Esophagus muscularis mucosa (tissue), 4 donors: ENCODE data around the gene TRPC3. TPM values are rescaled to one million over a fixed set of nuclear protein-coding genes. Genes with fewer than 3 reads are reported as not detected.

ENCODE experiments used
- DNase-seq: peaks from one replicate; pipeline ENCODE4 v3.0.0-alpha.2; 2017; ENCODE audit errors: extremely low spot score
- H3K27ac ChIP-seq, 4 donors: fragments of 200-600 bp; sonication (generic); replicated peaks in 1 of 4; 1 replicate in 3 of 4; 2 replicates in 1 of 4; pipeline ENCODE4 v1.5.1; 2016 to 2019; ENCODE audit warnings: mild to moderate bottlenecking in 1 of 4
- H3K27me3 ChIP-seq, 4 donors: fragments of 200-600 bp; sonication (generic); one replicate each; pipeline versions ENCODE4 v1.5.1 to v1.6.0; 2016 to 2019
- H3K36me3 ChIP-seq, 4 donors: fragments of 200-600 bp; sonication (generic); one replicate each; pipeline ENCODE4 v1.5.1; 2016 to 2019
- H3K4me1 ChIP-seq, 4 donors: fragments of 200-600 bp; sonication (generic); one replicate each; pipeline ENCODE4 v1.5.1; 2016 to 2019
- H3K4me3 ChIP-seq, 4 donors: fragments of 200-600 bp; sonication (generic); 1 replicate in 2 of 4; 2 replicates in 2 of 4; pipeline ENCODE4 v1.5.1; 2016 to 2019; ENCODE audit warnings: mild to moderate bottlenecking in 4 of 4, moderate library complexity in 1 of 4
- H3K9me3 ChIP-seq, 4 donors: fragments of 200-600 bp; sonication (generic); 1 replicate in 3 of 4; 2 replicates in 1 of 4; pipeline ENCODE4 v1.5.1; 2016 to 2019
- EP300 ChIP-seq: sonication (generic); formaldehyde crosslinking; IDR thresholded peaks from one replicate; pipeline ENCODE4 v1.6.1; 2017; ENCODE audit warnings: antibody characterized with exemption
- POLR2A ChIP-seq: fragments of 450-650 bp; IDR thresholded peaks from one replicate; pipeline ENCODE4 v1.6.1; 2017; ENCODE audit warnings: antibody characterized with exemption, moderate library complexity, mild to moderate bottlenecking, low read depth
- POLR2AphosphoS5 ChIP-seq, 2 donors: sonication (generic); formaldehyde crosslinking; IDR thresholded peaks; one replicate each; pipeline ENCODE4 v1.6.1; 2017; ENCODE audit warnings: antibody characterized with exemption in 2 of 2
- WGBS: methylation state at CpG from one replicate; pipeline ENCODE4 v1.1.5; 2018; 5-methylcytosine and 5-hydroxymethylcytosine counted together
- intact Hi-C: fragments of 100-400 bp; cut with DNase I; formaldehyde crosslinking; loops from one replicate; pipeline ENCODE4 v1.15.1; 2023
- total RNA-seq, 4 donors: library from RNA; depleted of rRNA; stranded (reverse); fragments of >200 nt; gene quantifications; one replicate each; pipeline versions ENCODE4 v1.1.0 to v1.2.1, GENCODE V29; 2016
- TF ChIP-seq, protein P1 (sequence below), 3 experiments: fragments of 200-600 bp in 2 of 3; fragments of 450-650 bp in 1 of 3; sonication (generic) in 2 of 3; IDR thresholded peaks; one replicate each; pipeline ENCODE4 v1.5.1; 2017 to 2019; ENCODE audit warnings: antibody characterized with exemption in 3 of 3, mild to moderate bottlenecking in 2 of 3, moderate library complexity in 1 of 3

TRPC3 gene
- total RNA-seq, 4 donors from 2014 or later = 0.42 to 0.71 (median 0.62) TPM

DNA sequence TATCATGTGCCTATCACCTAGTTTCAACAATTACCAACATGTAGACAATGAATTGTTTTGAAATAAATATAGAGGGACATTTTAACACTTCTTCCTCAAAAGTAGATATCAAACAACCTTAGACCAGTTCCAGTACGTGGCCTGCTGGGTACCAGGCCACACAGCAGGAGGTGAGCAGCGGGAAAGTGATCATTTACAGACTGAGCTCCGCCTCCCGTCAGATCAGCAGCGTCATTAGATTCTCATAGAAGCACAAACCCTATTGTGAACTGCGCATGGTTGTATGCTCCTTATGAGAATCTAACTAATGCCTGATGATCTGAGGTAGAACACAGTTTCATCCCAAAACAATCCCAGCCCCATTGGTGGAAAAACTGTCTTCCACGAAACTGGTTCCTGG, 88.1 kb downstream of the TRPC3 start:
- Histone ChIP-seq H3K9me3 (no peaks in the 10 kb centered on the region), H3K36me3 (peaks cover 20 to 53% (median 36%) of the 10 kb centered on the region in 4 donors), H3K27me3 (no peaks in the 10 kb centered on the region), H3K27ac (no peak overlapping the region), H3K4me3 (no peak overlapping the region), H3K4me1 (peaks cover 0 to 1% (median under 1%) of the 10 kb centered on the region in 4 donors)
- intact Hi-C loops = no loop called here
- no peak for DNase-seq
- WGBS = 82% methylated on average over 7 of the region's 7 CpGs
- TF ChIP-seq, protein P1, sequence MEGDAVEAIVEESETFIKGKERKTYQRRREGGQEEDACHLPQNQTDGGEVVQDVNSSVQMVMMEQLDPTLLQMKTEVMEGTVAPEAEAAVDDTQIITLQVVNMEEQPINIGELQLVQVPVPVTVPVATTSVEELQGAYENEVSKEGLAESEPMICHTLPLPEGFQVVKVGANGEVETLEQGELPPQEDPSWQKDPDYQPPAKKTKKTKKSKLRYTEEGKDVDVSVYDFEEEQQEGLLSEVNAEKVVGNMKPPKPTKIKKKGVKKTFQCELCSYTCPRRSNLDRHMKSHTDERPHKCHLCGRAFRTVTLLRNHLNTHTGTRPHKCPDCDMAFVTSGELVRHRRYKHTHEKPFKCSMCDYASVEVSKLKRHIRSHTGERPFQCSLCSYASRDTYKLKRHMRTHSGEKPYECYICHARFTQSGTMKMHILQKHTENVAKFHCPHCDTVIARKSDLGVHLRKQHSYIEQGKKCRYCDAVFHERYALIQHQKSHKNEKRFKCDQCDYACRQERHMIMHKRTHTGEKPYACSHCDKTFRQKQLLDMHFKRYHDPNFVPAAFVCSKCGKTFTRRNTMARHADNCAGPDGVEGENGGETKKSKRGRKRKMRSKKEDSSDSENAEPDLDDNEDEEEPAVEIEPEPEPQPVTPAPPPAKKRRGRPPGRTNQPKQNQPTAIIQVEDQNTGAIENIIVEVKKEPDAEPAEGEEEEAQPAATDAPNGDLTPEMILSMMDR (IDR thresholded peaks at IDR 0.05) = no peak
- no peak for TF ChIP-seq POLR2A
- TF ChIP-seq POLR2AphosphoS5 (IDR thresholded peaks at IDR 0.05) = no peak
- TF ChIP-seq EP300 = no peak

- no peaks in the 10 kb centered on the region for H3K9me3 ChIP-seq
- intact Hi-C loops = no loop called here
- H3K4me3 ChIP-seq = no peak overlapping the region
- no peak for DNase-seq
- H3K4me1 ChIP-seq = no peaks in the 10 kb centered on the region
- WGBS = 97% methylated on average over 2 of the region's 2 CpGs
- no peak overlapping the region for H3K27ac ChIP-seq
- no peak for TF ChIP-seq POLR2A
- no peak for TF ChIP-seq POLR2AphosphoS5 (IDR thresholded peaks at IDR 0.05)
- TF ChIP-seq EP300 = no peak
- TF ChIP-seq, protein P1 (IDR thresholded peaks at IDR 0.05) = no peak
- peaks cover 13 to 69% (median 44%) of the 10 kb centered on the region in 4 donors for H3K36me3 ChIP-seq
- H3K27me3 ChIP-seq = no peaks in the 10 kb centered on the region
Measured at GRCh38 chr4:121861426-121861825, 90.4 kb downstream of the TRPC3 start.

GRCh38 chr4:121860121-121860520, 91.7 kb downstream of the TRPC3 start:
- H3K4me1 ChIP-seq = no peaks in the 10 kb centered on the region
- TF ChIP-seq POLR2AphosphoS5 (IDR thresholded peaks at IDR 0.05) = no peak
- no peak overlapping the region for H3K27ac ChIP-seq
- H3K36me3 ChIP-seq = peaks cover 13 to 71% (median 45%) of the 10 kb centered on the region in 4 donors
- H3K4me3 ChIP-seq = no peak overlapping the region
- H3K9me3 ChIP-seq = no peaks in the 10 kb centered on the region
- no peaks in the 10 kb centered on the region for H3K27me3 ChIP-seq
- intact Hi-C loops = no loop called here
- DNase-seq = no peak

DNA sequence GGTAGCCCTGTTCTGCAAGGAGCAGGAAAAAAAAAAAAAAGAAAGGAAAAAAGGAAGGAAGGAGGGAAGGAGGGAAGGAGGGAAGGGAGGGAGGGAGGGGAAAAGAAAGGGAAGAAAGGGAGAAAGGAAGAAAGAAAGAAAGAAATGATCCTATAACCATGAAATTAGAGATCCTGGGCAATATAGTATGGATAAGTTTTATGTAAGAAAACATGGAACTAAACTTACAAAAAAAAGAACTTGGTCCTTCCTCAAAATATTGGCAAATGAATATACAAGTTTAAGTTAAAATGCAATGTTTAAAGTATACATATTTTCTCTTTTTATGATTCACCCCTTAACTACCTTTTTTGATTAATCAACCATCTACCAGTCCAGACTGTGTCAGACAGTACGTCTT, 100.5 kb downstream of the TRPC3 start:
- intact Hi-C loops = no loop called here
- no peaks in the 10 kb centered on the region for H3K9me3 ChIP-seq
- H3K27ac ChIP-seq = no peak overlapping the region
- peaks cover 9 to 68% (median 39%) of the 10 kb centered on the region in 4 donors for H3K36me3 ChIP-seq
- H3K27me3 ChIP-seq = no peaks in the 10 kb centered on the region
- 97% methylated on average over 1 of the region's 1 CpG for WGBS
- TF ChIP-seq POLR2AphosphoS5 (IDR thresholded peaks at IDR 0.05) (no peak), POLR2A (no peak)
- TF ChIP-seq, protein P1 (IDR thresholded peaks at IDR 0.05) = no peak
- no peak overlapping the region for H3K4me3 ChIP-seq
- H3K4me1 ChIP-seq = no peaks in the 10 kb centered on the region
- DNase-seq = no peak

- H3K9me3 ChIP-seq = no peaks in the 10 kb centered on the region
- H3K36me3 ChIP-seq = peaks cover 30 to 87% (median 55%) of the 10 kb centered on the region in 4 donors
- H3K4me3 ChIP-seq = no peak overlapping the region
- WGBS = 96% methylated on average over 6 of the region's 6 CpGs
- no peak overlapping the region for H3K27ac ChIP-seq
- H3K27me3 ChIP-seq = no peaks in the 10 kb centered on the region
- no peak for TF ChIP-seq POLR2AphosphoS5 (IDR thresholded peaks at IDR 0.05)
- TF ChIP-seq POLR2A = no peak
- TF ChIP-seq EP300 = no peak
- TF ChIP-seq, protein P1 (IDR thresholded peaks at IDR 0.05) = no peak
- no peak for DNase-seq
- intact Hi-C loops = no loop called here
- no peaks in the 10 kb centered on the region for H3K4me1 ChIP-seq
Measured at GRCh38 chr4:121846662-121847061, 105.2 kb downstream of the TRPC3 start.
